HL-60 (cell line): ENCODE data around the gene NBAS.

Experiments
- CTCF ChIP-seq: IDR thresholded peaks from one replicate; pipeline ENCODE4 v1.5.1; 2011; ENCODE audit warnings: low read length, control low read depth, inconsistent platforms; ENCODE audit not compliant: insufficient read depth
- POLR2AphosphoS5 ChIP-seq: IDR thresholded peaks from 2 replicates; pipeline ENCODE4 v1.6.1; 2012; ENCODE audit warnings: low read depth
- TF ChIP-seq, protein P1 (sequence below): IDR thresholded peaks from 2 replicates; pipeline ENCODE4 v1.6.1; 2012; ENCODE audit warnings: low read depth; ENCODE audit not compliant: insufficient replicate concordance

DNA sequence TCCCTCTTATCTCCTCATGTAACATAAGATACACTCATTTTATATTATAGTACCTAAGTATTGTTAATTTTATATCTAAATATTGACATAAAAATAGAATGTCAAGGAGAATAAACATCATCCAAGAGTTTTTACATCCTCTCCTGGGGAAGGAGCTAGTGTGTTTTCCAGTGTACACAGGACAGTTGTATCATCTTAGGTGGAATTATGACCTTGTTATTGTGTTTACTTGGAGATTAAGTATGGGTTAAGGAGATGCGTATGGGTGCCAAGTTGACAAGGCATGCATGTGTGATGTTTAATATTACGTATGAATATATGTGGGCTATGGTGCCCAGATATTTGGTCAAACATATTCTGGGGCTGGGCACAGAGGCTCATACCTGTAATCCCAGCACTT lies 19.3 kb upstream of the NBAS start:
- TF ChIP-seq, protein P1, sequence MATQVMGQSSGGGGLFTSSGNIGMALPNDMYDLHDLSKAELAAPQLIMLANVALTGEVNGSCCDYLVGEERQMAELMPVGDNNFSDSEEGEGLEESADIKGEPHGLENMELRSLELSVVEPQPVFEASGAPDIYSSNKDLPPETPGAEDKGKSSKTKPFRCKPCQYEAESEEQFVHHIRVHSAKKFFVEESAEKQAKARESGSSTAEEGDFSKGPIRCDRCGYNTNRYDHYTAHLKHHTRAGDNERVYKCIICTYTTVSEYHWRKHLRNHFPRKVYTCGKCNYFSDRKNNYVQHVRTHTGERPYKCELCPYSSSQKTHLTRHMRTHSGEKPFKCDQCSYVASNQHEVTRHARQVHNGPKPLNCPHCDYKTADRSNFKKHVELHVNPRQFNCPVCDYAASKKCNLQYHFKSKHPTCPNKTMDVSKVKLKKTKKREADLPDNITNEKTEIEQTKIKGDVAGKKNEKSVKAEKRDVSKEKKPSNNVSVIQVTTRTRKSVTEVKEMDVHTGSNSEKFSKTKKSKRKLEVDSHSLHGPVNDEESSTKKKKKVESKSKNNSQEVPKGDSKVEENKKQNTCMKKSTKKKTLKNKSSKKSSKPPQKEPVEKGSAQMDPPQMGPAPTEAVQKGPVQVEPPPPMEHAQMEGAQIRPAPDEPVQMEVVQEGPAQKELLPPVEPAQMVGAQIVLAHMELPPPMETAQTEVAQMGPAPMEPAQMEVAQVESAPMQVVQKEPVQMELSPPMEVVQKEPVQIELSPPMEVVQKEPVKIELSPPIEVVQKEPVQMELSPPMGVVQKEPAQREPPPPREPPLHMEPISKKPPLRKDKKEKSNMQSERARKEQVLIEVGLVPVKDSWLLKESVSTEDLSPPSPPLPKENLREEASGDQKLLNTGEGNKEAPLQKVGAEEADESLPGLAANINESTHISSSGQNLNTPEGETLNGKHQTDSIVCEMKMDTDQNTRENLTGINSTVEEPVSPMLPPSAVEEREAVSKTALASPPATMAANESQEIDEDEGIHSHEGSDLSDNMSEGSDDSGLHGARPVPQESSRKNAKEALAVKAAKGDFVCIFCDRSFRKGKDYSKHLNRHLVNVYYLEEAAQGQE = no peak
- TF ChIP-seq CTCF = no peak
- no peak for TF ChIP-seq POLR2AphosphoS5
